Ovary (tissue), 3 donors: ENCODE data around the gene PKMYT1.

Experiments
- CTCF ChIP-seq, 3 donors: fragments of 450-650 bp in 2 of 3; fragments of 200-600 bp in 1 of 3; IDR thresholded peaks; one replicate each; pipeline versions ENCODE4 v1.5.1 to v1.8.0; 2016 to 2022; ENCODE audit warnings: antibody characterized with exemption in 3 of 3, mild to moderate bottlenecking in 1 of 3
- POLR2A ChIP-seq: fragments of 450-650 bp; IDR thresholded peaks from one replicate; pipeline ENCODE4 v1.6.1; 2017; ENCODE audit warnings: antibody characterized with exemption, mild to moderate bottlenecking, moderate library complexity
- donor health status: DM: no; HTN: no; CAD: no.

DNA sequence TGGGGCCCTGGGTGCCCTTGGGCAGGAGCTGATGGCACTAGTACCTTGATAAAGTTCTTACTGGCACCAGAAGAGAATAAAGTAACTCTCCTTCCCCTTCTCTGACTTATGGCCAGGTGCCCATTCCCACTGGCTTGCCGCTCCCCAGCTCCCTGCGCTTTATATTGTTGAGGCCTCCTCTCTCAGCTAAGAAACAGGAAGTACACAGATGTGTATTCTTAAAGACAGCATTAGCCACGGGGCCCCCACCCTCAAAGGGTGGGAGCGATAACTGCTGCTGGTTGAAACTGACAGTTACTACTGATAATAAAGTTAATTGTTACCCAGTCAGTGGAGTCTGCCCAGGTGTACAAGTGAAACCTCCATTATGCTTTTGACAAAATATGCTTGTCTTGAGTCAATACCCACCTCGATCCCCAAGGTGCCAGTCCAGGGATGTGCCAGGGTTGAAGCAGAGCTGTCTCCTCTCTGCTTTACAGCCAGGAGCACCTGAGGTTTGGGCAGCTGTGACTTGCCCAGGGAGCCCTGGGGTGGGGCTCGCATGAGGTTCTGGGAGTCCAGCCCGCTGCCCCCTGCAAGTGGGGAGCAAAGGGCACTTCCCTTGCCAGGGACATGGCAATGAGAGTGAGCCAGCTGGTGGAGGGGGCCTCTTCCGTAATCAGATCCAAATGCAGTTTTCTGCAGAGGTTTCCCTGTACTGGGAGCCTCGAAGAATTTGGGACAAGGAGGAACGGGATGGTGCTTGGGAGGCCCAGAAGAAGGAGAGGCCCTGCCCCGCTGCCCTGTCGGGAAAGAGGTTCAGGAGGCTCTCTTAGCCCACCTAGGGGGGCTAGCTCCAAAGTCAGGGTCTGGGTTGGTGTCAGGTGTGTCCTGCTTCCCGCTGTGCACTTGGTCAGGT, 27.1 kb upstream of the PKMYT1 start:
- TF ChIP-seq CTCF (IDR thresholded peaks at IDR 0.05) (no peak), POLR2A (no peak)
